Jurkat, Clone E6-1 (cell line): ENCODE measurements around the gene POLR3A.

Source experiments
- DNase-seq: peaks from one replicate; pipeline ENCODE4 v3.0.0-alpha.2; 2011; ENCODE audit warnings: low read depth, low spot score
- H3K4me3 ChIP-seq: 2 replicates; pipeline ENCODE4 v1.5.1; 2011; ENCODE audit warnings: mild to moderate bottlenecking, low read length, control low read depth, moderate library complexity

POLR3A gene

DNA sequence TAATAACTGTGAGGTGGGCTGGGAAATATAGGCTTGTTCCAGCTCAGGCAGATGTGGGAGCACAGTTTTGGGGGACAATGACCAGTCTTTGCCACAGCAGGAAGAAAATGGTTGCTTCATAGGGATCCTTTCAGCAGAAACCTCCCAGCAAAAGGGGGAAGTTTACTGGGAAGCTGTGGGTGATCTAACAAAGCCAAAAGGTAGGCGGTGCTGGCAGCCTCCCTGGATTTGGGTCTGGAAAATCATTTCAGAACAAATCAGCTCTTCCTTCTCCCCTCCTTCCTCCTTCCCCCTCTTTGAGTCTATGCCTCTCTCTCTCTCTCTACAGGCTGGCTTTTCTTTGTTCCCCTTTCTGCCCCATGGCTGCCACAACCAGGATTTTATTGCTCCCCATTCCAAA, 20.5 kb upstream of the POLR3A start:
- DNase-seq: no peak

DNA sequence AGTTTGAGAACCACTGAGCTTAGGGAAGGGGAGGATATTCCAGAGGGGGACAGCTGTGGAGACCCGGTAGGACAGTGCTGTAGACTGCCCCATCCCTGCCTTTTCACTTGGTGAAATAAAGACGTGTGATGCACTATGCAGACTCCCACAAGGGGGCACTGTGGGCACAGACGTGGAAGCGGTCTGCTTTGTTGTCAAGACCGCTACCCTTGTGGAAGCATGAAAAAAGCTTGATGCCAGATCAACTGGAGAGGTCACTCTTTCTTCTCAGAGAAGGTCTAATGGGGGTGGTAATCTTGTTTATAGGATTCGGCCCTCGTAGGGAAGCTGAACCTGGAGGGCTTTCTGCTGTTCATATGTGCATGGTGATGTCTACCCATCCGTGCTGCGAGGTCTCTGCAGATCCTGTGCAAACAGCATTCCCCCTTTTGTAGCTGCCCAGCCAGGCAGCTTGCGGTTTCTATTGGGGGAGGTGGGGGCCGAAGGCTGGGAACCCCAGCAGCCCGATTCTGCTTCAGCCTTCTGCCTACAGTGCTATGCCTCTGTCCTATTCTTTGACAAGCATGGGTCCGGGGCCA, 18.1 kb upstream of the POLR3A start:
- DNase-seq: peak; percentile 80
- no peak overlapping the region for H3K4me3 ChIP-seq

More for the DNA sequence above, 20.5 kb upstream of the POLR3A start:
- H3K4me3 ChIP-seq: no peak overlapping the region

DNA sequence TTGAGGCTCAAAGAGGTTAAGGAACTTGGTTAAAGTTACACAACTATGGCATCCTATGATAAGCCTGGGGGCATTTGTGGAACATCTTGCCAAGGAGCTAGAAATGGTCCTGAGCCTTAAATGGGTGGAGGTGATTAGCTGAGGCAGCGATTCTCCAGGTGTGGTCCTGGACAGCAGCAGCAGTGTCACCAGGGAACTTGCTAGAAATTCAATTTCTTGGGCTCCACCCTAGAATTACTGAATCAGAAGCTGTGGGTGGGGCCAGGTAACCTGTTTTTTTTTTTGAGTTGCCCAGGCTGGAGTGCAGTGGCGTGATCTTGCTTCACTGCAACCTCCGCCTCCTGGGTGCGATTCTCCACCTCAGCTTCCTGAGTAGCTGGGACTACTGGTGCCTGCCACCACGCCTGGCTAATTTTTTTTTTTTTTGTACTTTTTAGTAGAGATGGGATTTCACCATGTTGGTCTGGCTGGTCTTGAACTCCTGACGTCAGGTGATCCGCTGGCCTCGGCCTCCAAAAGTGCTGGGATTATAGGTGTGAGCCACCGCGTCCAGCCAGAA, 17.5 kb upstream of the POLR3A start:
- no peak for DNase-seq
- H3K4me3 ChIP-seq: no peak overlapping the region

DNA sequence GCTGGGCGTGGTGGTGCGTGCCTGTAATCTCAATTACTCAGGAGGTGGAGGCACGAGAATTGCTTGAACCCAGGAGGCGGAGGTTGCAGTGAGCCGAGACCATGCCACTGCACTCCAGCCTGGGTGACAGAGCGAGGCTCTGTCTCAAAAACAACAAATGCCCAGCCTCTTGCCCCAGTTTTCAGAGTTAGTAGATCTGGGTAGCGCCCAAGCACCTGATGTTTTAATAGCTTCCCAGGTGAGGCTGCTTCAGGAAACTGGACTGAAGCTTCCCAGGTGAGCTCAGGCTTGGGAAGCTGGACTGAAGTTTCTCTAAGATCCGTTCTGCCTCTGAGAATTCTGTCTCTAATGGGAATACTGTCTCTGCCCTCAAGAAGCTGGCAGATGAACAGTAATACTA, 16.5 kb upstream of the POLR3A start:
- no peak for DNase-seq
- no peak overlapping the region for H3K4me3 ChIP-seq

DNA sequence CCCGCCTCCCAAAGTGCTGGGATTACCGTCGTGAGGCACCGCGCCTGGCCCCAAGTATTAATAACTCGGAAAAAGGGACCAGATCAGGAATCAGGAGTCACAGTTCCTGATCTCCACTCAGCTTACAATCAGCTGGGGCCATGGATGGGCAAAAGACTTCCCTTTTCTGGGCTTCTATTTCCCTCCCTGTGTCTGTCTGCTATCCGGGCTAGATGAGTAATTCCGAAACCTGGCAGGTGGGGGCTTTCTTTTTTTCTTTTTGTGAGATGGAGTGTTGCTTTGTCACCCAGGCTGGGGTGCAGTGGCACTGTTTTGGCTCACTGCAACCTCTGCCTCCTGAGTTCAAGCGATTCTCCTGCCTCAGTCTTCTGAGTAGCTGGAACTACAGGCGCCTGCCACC, 15.9 kb upstream of the POLR3A start:
- no peak overlapping the region for H3K4me3 ChIP-seq

DNA sequence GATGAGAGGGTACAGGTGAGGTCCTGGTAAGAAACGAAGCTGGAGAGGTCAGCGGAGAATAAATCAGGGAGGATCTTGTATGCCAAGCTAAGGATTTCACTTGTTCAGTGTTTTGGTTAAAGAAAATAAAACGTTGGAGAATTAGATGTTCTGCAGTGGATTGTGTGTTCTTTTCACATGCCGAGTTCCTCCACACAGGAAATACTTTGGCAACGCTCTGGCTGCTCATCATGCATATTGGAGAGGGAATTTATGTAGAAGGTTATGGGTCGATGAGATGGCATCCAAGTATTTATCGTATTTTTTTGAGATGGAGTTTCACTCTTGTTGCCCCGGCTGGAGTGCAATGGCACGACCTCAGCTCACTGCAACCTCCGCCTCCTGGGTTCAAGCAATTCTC, 15.4 kb upstream of the POLR3A start:
- DNase-seq: no peak
- H3K4me3 ChIP-seq: no peak overlapping the region

More for the DNA sequence above, 15.9 kb upstream of the POLR3A start:
- no peak for DNase-seq

DNA sequence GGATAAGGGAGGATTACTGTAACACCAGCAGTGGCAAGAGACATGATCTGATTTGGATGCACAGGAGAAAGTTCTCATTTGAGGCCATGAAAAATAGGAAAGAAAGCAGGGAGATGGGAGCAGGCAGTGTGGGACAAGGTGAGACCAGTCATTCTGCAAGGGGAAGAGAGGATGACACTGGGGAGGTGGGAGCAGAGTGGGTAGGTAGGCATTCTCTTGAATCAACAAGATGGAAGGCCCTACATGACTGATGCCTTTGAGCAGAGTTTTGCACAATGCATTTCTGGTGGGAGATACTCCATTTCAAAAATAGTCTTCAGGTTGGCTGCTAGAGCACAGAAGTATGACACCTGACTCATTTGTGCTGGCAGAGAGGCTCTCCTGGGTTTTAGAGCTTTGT, 14.9 kb upstream of the POLR3A start:
- DNase-seq: no peak
- no peak overlapping the region for H3K4me3 ChIP-seq

DNA sequence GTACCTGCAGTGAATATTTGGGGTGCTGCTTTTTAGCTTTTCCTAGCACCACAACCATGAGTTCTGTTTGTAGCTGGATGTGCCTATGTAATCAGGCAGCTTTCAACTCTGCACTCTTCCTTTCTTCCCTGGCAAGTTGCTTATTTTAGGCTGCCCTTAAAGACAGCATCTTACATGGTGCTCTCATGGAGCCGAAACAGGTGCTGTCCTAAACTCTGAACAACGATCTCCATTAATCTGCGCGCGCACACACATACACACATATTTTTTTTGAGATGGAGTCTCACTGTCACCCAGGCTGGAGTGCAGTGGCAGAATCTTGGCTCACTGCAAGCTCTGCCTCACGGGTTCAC, 13.4 kb upstream of the POLR3A start:
- no peak for DNase-seq
- no peak overlapping the region for H3K4me3 ChIP-seq

DNA sequence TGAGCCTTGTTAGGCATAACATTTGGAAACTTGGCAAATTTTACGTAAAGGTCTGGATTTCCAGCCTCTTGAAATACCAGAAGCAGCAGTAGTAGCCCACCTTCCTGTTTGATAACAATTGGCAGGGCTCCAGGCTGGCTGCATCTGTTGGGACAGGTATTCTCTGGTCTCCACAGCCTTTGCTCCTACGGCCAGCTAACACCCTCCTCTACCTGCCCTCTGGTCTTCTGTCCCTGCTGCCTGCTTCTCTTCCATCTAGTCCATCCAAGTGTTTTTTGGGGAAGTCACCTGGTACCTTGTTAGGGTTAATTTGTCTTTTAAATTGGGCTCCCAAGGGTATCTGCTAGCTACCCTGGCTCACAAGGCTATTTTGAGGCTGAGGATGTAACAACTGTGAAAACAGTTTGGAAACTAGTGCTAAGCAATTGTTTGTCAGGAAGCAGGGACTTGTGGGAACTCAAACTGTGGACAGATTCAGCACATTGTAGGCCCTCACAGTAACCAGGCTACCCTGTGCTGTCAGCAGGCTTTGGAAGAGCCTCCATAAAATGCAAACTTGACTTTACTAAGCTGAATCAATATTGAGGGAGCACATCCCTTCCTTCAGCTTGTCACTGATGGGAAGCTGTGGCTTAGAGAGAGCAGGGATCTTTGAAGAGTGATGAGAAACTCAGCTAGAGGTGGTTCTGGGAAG, 12.9 kb upstream of the POLR3A start:
- no peak overlapping the region for H3K4me3 ChIP-seq
- no peak for DNase-seq

DNA sequence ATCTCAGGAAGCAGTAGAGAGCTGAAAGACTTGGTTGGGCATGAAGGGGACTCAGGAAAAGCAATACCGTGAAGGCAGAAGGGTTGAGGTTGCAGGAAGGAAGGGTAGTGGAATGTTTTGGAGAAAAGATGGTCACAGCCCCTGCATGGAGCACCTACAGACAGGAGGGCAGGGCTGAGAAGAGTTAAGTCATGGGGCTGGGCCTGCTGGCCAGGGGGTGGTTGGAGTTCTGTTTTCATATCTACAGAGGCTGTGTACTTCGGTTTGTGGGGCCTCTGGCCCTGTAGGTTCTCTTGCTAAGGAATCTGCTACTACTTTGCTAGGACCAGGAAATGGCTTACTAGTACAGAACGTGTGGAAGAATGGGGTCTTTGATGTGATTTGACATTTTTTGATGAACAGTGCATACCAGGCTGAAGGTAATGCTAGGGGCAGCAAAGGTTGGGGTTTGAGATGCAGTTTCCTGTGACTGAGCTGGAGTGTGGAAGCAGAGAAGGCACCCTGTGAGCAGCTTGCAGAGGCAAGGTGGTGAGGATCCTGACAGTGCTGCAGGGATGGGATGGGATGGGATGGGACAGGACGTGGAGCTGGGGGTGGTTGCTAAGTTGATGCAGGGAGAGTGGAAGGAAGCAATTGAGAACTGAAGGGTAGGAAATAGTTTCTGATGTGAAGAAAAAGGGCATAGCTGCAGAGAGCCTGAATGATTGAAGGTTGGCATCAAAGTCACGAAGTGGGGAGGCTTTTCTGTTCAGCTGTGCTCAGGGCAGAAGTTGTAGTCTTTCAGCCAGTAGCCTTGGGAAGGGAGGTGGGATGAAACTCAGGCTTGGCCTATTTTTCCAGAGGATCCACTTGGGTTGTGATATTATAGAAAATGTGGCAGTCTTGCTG, 12.1 kb upstream of the POLR3A start:
- no peak for DNase-seq
- H3K4me3 ChIP-seq: no peak overlapping the region

DNA sequence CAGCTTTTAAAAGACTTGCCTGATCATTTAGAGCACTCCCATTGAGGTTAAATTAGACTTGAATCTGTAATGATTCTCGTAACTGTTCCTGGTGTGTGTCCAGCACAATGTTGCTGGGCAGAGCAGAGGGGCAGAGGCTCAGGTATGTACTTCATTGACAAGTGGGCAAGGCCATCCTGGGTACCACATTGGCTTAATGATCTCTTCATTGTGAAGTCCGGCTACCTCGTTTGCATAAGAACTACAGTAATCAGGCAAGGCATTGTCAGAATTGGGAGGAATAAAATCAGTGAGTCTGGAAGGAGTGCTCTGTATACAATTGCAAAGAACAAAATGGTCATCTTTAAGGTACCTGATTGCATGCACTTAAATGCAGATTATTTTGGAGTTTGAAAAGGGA, 10.4 kb upstream of the POLR3A start:
- no peak for DNase-seq
- no peak overlapping the region for H3K4me3 ChIP-seq

DNA sequence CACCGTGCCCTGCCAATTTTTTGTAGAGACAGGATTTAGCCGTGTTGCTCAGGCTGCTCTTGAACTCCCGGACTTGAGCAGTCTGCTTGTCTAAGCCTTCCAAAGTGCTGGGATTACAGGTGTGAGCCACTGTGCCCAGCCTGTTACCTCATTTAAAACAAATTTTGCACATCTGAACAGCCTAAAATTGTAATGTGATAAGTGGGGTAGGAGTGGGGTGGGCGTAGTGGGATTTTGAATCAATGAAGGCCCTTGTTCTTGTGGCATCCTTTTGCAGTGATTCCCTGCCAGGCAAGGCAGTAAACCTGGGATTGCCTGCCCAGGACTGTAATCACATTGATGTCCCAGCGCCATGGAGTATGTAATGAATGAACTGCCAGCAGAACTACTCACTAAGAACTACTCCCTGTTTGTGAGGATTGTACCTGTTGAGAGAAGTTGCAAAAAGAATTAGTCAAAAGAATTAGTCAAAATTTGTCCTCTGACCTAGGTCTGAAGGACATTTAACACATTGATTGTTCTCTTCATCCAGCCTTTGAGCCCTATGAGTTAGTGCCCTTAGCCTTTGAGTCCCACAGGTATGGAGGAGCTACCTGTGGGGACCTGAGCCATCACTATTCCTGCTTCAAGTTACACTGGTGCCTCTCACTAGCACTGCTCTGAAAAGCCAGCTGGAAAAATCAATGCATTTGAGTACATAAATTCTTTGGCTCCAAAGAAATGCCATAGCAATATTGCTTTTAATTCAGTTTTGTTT, 9.7 kb upstream of the POLR3A start:
- no peak for DNase-seq
- no peak overlapping the region for H3K4me3 ChIP-seq

DNA sequence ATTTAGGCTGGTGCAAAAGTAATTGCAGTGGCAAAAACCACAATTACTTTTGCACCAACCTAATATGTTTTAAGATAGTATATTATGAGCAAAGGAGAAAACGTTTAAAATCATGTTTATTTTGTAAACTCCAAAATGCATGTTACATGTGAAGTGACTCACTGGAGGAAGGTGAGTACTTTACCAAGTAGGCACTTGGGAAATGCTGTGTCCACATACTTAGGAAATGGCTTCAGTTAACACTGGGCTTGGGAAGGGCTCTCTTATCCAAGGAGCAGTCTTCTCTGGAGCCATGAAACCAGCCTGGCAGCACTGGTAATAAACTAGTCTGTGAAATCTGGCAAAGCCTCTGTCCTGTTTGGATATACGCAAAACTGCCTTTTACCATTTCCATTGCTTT, 8.8 kb upstream of the POLR3A start:
- DNase-seq: no peak
- H3K4me3 ChIP-seq: no peak overlapping the region

DNA sequence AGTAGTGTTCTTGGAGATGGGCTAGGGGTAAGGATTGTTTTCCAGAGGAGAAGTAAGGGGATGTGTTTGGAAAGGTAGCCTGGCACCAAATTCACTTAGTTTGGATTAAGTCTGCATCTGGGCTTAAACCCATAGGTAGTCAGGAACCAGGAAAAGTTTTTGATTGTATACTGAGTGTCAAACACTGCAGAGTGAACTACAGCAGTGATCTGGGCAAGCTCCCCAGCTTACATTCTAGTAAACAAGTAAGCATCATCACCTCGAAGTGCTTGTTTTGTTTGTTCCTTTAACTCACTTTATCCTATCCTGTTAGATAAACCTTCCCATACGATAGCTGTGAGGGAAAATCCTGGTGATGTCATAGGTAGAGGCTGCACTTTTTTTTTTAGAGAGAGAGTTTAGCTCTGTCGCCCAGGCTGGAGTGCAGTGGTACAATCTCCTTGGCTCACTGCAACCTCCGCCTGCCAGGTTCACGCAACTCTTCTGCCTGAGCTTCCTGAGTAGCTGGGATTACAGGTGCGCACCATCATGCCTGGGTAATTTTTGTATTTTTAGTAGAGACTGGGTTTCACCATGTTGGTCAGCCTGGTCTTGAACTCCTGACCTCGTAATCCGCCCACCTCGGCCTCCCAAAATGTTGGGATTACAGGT, 6.7 kb upstream of the POLR3A start:
- no peak overlapping the region for H3K4me3 ChIP-seq
- no peak for DNase-seq

DNA sequence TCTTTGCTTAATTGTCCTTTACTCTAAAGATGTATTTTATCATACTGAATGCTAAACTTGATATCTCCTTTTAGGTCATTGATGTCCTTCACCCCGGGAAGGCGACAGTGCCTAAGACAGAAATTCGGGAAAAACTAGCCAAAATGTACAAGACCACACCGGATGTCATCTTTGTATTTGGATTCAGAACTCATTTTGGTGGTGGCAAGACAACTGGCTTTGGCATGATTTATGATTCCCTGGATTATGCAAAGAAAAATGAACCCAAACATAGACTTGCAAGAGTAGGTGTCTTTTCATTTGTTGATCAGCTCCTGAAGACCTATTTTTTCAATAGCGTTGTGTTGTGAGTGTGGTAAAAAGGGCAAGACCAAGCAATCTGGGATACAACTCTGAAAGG, 6.1 kb upstream of the POLR3A start:
- no peak overlapping the region; the same call in 1 of the 2 replicates for H3K4me3 ChIP-seq
- DNase-seq: no peak

DNA sequence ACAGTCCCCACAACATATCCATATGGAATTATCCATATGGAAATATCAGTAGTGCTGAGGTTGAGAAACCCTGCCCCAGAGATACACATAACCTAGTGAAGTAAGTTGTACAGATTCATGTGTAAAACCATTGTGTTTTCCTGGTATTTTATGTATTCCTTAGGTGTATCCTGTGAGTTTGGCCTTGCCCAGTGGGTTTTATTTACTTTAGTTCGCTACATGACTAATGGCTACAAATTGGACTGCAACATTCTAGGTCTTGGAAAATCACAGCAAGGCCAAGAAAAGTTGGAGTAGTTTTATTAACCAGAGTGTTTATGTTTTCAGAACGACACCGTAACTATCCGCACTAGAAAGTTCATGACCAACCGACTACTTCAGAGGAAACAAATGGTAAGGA, 5.7 kb upstream of the POLR3A start:
- peak overlapping the region; percentile 68 for H3K4me3 ChIP-seq
- no peak for DNase-seq

DNA sequence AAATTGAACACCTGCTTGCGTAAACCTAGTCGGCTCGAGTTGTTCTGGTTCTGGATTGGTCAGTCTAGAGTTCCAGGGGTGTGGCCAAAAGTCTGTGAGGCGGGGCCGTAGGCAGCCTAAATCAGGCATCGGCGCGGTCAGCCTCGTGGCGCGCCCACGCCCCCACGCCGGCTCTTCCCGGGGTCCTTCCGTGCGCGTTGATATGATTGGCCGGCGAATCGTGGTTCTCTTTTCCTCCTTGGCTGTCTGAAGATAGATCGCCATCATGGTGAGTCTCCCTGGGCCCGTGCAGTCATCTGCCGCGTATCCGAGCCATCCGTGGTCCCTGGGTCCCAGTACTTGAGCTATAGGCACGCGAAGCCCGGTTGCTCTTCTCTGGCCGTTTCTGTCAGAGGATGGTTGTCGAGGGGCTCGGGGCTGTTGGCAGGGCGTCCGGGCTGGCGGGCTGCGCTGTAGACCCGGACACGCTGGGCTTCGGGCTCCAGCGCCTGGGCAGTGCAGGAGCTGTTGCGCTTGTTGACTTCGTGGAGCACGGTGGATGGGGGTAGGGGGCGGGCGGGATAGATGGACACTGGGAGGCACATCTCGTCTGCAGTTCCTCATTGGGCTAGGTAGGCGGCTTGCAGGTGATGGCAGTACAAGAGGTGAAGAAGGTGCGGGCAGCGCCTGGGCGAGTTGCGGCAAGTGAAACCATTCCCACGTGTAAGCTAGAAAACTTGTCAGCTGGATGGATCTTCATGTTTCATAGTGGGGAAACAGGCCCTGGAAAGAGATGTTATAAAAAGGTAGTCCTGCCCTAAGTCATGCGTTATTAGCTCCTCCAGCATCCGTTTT, 4.5 kb upstream of the POLR3A start, which contains the start of gene RPS24:
RPS24 (plus strand) TSS at position 227 of the 834 bp plus-strand sequence; CDS start at position 266, 39 bp downstream.
- H3K4me3 ChIP-seq: peak within 1 kb of the TSS; percentile 68
- peak; percentile 97 for DNase-seq

DNA sequence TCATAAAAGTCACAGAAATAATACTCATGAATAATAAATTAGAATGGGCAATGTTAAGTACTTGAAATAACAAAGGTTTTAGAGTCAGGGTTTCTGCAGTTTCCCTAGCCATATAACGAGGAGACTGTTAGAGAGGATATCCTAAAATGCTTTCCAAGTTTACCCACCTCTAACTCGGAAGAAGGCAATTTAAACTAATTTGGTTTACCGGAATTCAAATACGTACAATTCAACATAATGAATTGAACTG, 4.0 kb upstream of the POLR3A start:
- peak overlapping the region; percentile 68 for H3K4me3 ChIP-seq
- DNase-seq: no peak
